Adrenal gland (tissue), 12 donors: ENCODE results near the gene PTPRD. TPM values are rescaled to one million over a fixed set of nuclear protein-coding genes. Genes with fewer than 3 reads are reported as not detected.

Experiments
- DNase-seq, 7 donors: peaks; one replicate each; pipeline ENCODE4 v3.0.0-alpha.2; 2019 to 2020
- H3K27ac ChIP-seq, 5 donors: fragments of 200-600 bp; sonication (generic) in 4 of 5; 1 replicate in 3 of 5; 2 replicates in 2 of 5; pipeline versions ENCODE4 v1.5.1 to v1.8.0; 2016 to 2020; ENCODE audit warnings: mild to moderate bottlenecking in 1 of 5
- H3K27me3 ChIP-seq: fragments of 200-600 bp; 2 replicates; pipeline ENCODE4 v1.8.0; 2021
- H3K36me3 ChIP-seq, 2 donors: fragments of 200-600 bp; replicated peaks in 1 of 2; 1 replicate in 1 of 2; 2 replicates in 1 of 2; pipeline versions ENCODE4 v1.5.1 to v1.8.0; 2018 to 2022
- H3K4me1 ChIP-seq, 2 donors: fragments of 200-600 bp; replicated peaks in 1 of 2; 1 replicate in 1 of 2; 2 replicates in 1 of 2; pipeline versions ENCODE4 v1.5.1 to v1.8.0; 2018 to 2021
- H3K4me3 ChIP-seq, 4 donors: fragments of 200-600 bp; sonication (generic) in 3 of 4; one replicate each; pipeline ENCODE4 v1.5.1; 2016 to 2018
- H3K9me3 ChIP-seq, 3 donors: fragments of 200-600 bp; sonication (generic) in 1 of 3; replicated peaks in 1 of 3; 1 replicate in 2 of 3; 2 replicates in 1 of 3; pipeline versions ENCODE4 v1.5.1 to v1.8.0; 2016 to 2021
- POLR2A ChIP-seq, 2 donors: fragments of 450-650 bp; IDR thresholded peaks; one replicate each; pipeline ENCODE4 v1.6.1; 2017; ENCODE audit warnings: antibody characterized with exemption in 2 of 2, mild to moderate bottlenecking in 2 of 2, moderate library complexity in 1 of 2
- WGBS, 4 donors: extraction: QIAGEN DNeasy Blood & Tissue Kit in 2 of 4; methylation state at CpG; one replicate each; pipeline versions ENCODE4 v1.1.5 to v1.1.7; 2013 to 2017; 5-methylcytosine and 5-hydroxymethylcytosine counted together
- intact Hi-C, 2 donors: fragments of 100-400 bp; cut with DNase I; formaldehyde crosslinking; loops; one replicate each; pipeline versions ENCODE4 v1.14.1 to v1.15.0; 2022 to 2023
- polyA plus RNA-seq, 3 donors: library from polyadenylated mRNA; stranded (reverse); fragments of 200-250 nt in 2 of 3; fragments of 350-450 nt in 1 of 3; fragmentation: Illumina TruSeq in 1 of 3; extraction: RNeasy Lipid Tissue Mini Kit (QIAGEN cat#74804) in 1 of 3; gene quantifications; one replicate each; pipeline ENCODE4 v1.2.3, GENCODE V29; 2013 to 2014
- total RNA-seq, 9 donors: library from RNA; depleted of rRNA in 4 of 9; stranded (reverse); fragments of >200 nt in 4 of 9; fragments of 120-200 nt in 1 of 9; fragmentation: NEBNext Ultra II Directional in 1 of 9; extraction: Animal tissue kit (Norgen Biotek cat#: 25700) in 1 of 9; gene quantifications; one replicate each; pipeline versions ENCODE4 v1.1.0 to v1.2.4, GENCODE V29; 2013 to 2023
- TF ChIP-seq, protein P1 (sequence below), 6 experiments: fragments of 450-650 bp in 4 of 6; fragments of 200-600 bp in 2 of 6; sonication (generic) in 1 of 6; IDR thresholded peaks; 1 replicate in 5 of 6; 2 replicates in 1 of 6; pipeline versions ENCODE4 v1.5.1 to v1.8.0; 2016 to 2021; ENCODE audit warnings: antibody characterized with exemption in 6 of 6, mild to moderate bottlenecking in 2 of 6, moderate library complexity in 1 of 6
- donor health status: healthy with polysubstance abuse.
- donor health status: Bipolar disorder and iron deficiency.
- donor health status: DM: yes; HTN: yes; CAD: no.
- donor health status: DM: no; HTN: no; CAD: no.
- donor health status: DM: no; HTN: no; CAD: no.
- donor health status: DM: yes; HTN: yes; CAD: no.

PTPRD gene
- total and polyA plus RNA-seq, 12 donors, result 0.61 to 71.2 (median 4.5) TPM

DNA sequence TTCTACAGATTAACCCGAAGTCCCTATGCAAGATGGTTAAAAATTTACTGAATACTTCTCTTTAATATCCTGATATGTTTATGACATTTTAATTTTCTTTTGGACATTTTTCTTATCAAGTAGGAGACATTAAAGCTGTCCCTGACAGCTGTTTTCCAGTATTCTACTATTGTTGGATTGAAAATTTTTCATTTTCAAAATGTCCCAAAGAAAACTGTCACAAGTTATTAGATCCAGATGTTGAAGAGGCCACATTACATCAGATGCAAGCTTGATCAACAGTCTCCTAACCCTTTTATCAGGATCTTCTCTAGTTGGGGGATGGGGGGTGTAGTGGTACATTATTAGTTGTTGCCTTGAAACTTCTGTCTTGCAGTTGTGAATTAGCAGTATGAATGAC, 1410.5 kb downstream of the PTPRD start:
- H3K27ac ChIP-seq, result no peak overlapping the region
- no peak overlapping the region for H3K4me3 ChIP-seq
- H3K9me3 ChIP-seq, result no peaks in the 10 kb centered on the region
- H3K36me3 ChIP-seq, result no peaks in the 10 kb centered on the region
- no peak for TF ChIP-seq POLR2A (IDR thresholded peaks at IDR 0.05)
- TF ChIP-seq, protein P1, sequence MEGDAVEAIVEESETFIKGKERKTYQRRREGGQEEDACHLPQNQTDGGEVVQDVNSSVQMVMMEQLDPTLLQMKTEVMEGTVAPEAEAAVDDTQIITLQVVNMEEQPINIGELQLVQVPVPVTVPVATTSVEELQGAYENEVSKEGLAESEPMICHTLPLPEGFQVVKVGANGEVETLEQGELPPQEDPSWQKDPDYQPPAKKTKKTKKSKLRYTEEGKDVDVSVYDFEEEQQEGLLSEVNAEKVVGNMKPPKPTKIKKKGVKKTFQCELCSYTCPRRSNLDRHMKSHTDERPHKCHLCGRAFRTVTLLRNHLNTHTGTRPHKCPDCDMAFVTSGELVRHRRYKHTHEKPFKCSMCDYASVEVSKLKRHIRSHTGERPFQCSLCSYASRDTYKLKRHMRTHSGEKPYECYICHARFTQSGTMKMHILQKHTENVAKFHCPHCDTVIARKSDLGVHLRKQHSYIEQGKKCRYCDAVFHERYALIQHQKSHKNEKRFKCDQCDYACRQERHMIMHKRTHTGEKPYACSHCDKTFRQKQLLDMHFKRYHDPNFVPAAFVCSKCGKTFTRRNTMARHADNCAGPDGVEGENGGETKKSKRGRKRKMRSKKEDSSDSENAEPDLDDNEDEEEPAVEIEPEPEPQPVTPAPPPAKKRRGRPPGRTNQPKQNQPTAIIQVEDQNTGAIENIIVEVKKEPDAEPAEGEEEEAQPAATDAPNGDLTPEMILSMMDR (IDR thresholded peaks at IDR 0.05), result no peak
- H3K27me3 ChIP-seq, result no peaks in the 10 kb centered on the region
- H3K4me1 ChIP-seq, result no peaks in the 10 kb centered on the region
- 52 to 67% (median 58%) methylated on average over 1 of the region's 1 CpG for WGBS, 4 donors
- DNase-seq, result no peak
- intact Hi-C loops, result no loop called here

DNA sequence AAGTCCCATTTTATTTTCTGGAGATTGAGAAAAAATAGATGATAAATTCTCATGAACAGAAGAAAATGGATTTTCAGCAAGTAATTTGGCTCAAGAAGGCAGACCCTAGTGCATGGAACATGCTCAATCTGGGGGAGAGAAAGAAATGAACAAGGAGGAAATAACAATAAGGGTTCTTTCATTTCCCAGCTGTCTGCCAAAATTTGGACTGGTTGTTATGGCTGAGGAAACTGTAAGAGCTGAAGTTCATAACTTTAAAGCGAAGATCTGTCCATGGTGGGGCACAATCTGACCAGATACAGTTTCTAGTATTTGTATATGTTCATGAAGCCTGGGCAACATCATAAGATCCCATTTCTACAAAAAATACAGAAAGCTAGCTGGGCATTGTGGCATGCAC, 1426.7 kb downstream of the PTPRD start:
- Histone ChIP-seq H3K27me3 (no peaks in the 10 kb centered on the region), H3K36me3 (no peaks in the 10 kb centered on the region), H3K27ac (no peak overlapping the region), H3K9me3 (peaks cover 0 to 2% (median 0%) of the 10 kb centered on the region in 3 donors), H3K4me3 (no peak overlapping the region), H3K4me1 (no peaks in the 10 kb centered on the region)
- DNase-seq, result no peak
- WGBS, 4 donors, result 30 to 48% (median 43%) methylated on average over 1 of the region's 1 CpG
- intact Hi-C loops, result no loop called here
- TF ChIP-seq, protein P1 (IDR thresholded peaks at IDR 0.05), result no peak
- no peak for TF ChIP-seq POLR2A (IDR thresholded peaks at IDR 0.05)

GRCh38 chr9:9182431-9182830, 1430.4 kb downstream of the PTPRD start:
- Histone ChIP-seq H3K27ac (no peak overlapping the region), H3K4me3 (no peak overlapping the region), H3K9me3 (peaks cover 0 to 4% (median 0%) of the 10 kb centered on the region in 3 donors), H3K36me3 (no peaks in the 10 kb centered on the region), H3K27me3 (no peaks in the 10 kb centered on the region), H3K4me1 (no peaks in the 10 kb centered on the region)
- TF ChIP-seq POLR2A (IDR thresholded peaks at IDR 0.05), result no peak
- TF ChIP-seq, protein P1 (IDR thresholded peaks at IDR 0.05), result no peak
- intact Hi-C loops, result no loop called here
- WGBS, 4 donors, result 59 to 70% (median 63%) methylated on average over 2 of the region's 2 CpGs
- DNase-seq, result no peak

DNA sequence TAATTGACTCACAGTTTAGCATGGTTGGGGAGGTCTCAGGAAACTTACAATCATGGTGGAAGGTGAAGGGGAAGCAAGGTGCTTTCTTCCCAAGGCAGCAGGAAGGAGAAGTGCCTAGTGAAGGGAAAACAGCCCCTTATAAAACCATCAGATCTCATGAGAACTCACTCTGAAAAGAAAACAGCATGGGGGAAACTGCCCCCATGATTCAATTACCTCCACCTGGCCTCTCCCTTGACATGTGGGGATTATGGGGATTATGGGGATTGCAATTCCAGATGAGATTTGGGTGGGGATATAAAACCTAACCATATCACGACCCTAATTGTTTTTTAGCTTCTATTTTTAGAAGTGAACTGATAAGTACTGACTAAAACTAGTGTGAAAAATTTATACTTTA, 1435.7 kb downstream of the PTPRD start:
- 32 to 44% (median 35%) methylated on average over 1 of the region's 1 CpG for WGBS, 4 donors
- H3K9me3 ChIP-seq, result peaks cover 0 to 4% (median 0%) of the 10 kb centered on the region in 3 donors
- no peak overlapping the region for H3K4me3 ChIP-seq
- no peaks in the 10 kb centered on the region for H3K36me3 ChIP-seq
- intact Hi-C loops, result no loop called here
- H3K27ac ChIP-seq, result no peak overlapping the region
- no peaks in the 10 kb centered on the region for H3K4me1 ChIP-seq
- no peaks in the 10 kb centered on the region for H3K27me3 ChIP-seq
- no peak for DNase-seq
- no peak for TF ChIP-seq POLR2A (IDR thresholded peaks at IDR 0.05)
- TF ChIP-seq, protein P1 (IDR thresholded peaks at IDR 0.05), result no peak
